Epidermal melanocyte (primary cell): ENCODE results near the gene KIF21B.
"Not testable (repeated sequence)": the region's sequence is repeated elsewhere in the genome, so short reads cannot be mapped to it uniquely, and the experiment has no call there.

Source experiments
- DNase-seq: peaks from one replicate; pipeline ENCODE4 v3.0.0; 2011; ENCODE audit warnings: low spot score; ENCODE audit not compliant: insufficient read length

KIF21B gene

DNA sequence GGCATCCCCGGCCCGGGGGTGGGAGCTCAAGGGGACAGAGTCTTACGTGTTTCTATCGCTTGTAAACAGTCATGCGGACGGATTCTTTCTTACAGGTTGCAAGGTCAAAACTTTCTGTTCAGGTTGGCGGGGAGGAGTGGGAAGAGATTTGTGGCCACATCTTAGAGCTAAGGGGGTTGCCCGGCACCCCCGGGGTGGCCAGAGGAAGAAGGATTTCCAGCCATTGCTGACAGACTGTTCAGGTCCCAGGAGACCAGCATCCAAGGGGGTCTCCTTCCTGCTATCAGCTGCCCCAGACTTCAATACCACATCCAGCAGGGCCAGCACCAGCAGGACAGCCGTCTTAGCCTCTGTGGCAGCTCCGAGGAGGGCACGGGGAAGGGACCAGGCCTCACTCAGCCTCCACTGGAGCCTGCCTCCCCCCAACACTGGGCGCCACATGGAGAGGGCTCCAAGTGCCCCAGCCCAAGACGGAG is 52.0 kb downstream of the KIF21B start:
- no peak for DNase-seq

DNA sequence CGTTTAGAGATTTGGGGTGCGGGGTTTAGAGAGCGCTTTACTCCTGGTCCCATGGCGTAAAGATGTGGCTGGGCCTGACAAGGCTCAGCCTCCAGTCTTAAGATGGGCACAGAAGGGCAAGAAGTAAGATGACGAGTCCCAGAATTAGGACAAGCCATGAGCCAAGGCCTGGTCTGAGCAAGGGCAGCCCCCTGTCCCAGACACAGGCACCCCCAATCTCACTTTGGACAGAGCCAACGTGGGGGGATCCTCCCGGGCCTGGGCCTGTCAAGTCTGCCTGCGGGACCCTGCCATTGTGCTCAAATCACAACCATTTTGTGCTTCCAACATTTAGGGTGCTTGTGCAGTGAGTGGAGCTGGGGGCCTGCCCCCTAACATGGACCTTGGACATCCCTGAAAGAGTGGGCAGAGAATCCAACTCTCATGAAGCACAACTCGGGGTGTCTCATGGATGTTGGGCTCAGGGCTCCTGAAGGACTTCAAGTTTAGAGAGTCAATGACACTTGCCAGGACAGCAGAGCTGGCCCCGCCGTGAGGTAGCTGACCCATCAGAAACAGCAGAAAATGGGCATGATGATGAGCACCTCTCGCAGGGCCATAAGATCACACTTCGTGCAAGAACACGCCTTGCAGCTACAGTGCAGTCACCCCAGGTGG is 52.6 kb downstream of the KIF21B start:
- DNase-seq, result no peak

DNA sequence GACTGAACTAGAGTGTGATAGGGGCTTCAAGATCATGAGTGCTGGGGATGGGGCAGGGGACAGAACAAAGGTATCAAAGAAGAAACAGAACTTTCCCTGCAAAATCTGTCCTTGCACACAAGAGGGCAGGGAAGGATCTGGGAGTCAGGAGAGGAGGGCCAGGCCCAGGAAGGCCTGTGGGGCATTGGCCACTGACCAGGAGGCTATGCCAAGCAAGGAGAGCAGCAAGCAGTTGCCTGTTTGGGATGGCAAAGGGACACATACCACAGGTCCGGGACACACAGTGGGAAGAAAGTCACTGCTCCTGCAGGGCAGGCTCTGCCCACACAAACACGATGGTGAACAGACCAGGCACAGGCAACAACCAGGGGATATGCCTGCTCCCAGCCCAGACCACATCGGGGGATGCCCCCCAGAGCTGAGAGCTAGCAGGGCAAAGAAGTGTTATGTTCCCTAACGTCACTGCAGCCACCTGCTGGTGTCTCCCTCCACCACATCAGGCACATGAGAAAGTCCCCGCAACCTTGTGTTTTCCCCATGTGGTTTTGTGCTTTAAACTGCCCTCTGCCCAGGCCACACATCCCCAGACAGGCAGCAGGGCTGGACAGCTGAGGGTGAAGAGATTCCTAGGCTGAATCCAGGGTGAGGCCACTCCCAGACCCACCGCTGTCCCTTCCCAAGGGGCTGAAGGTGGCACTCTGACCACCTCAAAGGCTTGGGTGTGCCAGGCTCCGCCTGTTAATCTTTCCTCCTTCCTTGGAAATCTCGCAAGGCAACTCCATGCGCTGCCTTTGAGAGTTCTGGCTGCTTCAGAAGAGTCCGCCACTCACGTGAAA is 53.6 kb downstream of the KIF21B start:
- DNase-seq, result no peak

DNA sequence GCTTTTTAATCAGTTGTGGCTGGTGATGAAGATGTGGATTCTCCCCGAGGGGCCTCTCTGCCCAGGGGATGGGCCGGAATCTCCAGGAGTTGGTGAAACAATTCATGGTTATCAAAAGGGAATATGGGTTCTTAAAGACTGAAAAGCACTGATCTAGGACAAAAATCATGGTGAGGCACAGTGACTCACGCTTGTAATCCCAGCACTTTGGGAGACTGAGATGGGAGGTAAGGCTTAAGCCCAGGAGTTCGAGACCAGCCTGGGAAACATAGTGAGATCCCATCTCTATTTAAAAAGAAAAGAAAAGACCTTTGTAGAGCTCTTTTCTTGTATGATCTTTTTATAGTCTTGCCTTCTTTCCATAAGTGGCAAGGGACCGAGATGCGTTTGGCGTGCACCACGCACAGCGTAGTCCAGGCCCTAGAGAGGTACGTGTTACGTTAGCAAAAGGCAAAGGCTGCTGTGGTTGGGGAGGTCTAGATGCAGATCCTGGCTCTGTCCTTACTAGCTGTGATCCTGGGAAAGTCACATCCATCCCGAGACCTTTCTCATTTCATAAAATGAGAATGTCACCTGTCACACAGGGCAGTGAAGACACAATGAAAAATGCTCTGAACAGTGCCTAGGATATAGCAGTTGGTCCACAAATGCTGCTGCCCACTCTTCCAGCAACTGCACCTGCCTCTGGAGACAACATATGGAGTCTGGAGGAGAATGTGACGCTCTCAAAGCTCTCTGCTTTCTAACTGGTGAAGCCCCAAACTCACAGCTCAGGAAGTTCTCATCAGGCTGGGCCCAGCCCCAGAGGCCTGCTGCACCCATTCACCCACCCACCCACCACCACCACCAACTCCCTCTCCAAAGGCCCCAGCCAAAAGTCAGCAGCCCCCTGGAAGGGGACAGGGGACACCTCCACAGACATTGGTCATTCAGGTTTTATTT is 54.8 kb downstream of the KIF21B start:
- no peak for DNase-seq

DNA sequence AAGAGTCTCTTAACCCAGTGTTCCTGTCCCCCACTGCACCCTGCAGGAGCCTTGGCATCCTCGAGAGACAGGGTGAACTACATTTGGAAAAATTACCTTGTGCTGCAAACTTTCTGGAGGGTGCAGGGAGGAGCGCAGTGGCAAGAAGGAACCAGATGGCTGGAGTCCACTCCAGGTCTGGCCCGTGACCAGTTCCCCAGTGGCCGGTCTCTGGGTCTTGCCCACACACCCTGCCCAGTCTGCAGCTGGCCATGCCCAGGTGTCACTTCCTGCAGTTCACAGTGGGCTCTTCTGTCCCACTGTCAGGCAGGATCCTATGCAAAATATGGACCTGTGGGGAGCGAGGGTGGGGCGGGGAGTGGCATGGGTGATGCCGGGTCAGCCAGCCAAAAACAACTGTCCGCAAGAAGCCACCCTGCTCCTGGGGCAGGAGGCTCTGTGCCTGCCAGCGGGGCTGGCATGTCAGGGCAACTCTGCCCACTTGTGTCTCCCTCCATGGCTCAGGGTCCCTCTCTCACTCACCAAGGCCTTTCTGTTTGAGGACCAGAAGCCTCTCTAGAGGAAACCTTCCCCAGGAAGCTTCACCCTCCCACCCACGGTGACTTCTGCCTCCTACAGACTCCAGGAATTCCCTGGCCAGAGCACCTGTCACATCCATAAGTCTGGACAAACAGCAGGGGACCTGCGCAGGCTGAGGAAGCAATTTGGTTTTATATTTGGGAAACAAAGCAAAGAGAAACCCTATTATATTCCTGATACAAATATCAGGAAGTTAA is 55.6 kb downstream of the KIF21B start:
- DNase-seq, result no peak

DNA sequence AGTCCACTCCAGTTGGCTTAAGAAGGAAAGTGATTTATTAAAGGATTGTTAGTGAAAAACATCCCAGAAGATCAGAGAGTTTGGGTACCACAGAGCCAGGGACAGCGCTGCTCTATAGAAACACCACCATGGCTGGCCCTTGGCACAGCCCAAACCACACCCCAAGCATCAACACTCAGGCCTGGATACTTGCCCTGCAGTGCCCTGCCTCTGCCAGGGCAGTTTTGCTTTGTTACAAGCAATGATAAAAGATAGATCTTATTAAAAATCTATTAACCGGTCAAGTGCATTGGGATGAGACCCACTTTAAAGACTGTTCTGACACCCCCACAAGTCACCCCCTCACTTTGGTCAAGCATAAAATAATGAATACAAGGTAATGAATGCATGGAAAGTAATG is 56.6 kb downstream of the KIF21B start:
- no peak for DNase-seq

DNA sequence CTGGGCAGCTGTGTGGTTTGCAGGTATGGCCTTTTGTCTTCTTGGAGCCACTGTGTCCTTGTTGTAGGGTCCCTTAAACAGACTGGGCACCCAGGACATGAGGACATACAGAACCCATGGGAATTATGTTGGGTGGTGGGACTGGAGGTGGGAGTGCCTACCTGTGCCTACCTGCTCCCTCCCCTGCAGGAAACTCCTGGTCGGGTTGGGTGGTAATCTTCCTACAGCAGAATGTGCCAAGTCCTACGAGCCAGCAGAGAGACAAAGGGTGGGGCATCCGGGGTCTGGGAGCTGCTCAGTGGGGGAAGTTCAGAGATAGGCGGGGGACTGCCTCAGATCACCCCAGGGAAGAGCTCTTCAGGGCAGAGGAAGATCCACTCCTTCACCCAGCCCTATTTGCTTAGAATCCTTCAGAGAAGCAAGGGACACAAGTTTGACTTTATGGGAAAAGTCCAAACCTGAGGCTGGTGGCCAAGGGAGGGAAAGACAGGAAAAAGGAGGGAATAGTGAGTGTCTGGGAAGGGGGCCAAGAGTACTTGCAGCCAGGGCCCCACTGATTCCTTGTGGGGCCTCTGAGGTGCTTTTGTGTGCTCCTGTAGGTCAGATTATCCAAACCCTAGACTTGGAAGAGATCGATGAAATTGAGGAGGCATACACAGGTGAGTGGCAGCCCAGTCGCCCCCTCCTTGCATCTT is 58.3 kb downstream of the KIF21B start:
- no peak for DNase-seq

DNA sequence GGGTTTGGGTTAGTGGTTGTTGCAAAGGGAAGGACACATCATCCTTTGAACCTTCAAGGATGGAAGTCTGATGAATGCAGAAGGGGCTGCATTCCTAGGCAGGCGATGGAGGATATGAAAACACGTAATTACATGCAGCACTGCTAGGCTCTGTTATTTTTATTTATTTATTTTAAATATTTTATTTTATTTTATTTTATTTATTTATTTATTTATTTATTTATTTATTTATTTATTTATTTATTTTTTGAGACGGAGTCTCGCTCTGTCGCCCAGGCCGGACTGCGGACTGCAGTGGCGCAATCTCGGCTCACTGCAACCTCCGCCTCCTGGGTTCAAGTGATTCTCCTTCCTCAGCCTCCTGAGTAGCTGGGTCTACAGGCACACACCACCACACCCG is 59.6 kb downstream of the KIF21B start:
- DNase-seq, result not testable (repeated sequence)

DNA sequence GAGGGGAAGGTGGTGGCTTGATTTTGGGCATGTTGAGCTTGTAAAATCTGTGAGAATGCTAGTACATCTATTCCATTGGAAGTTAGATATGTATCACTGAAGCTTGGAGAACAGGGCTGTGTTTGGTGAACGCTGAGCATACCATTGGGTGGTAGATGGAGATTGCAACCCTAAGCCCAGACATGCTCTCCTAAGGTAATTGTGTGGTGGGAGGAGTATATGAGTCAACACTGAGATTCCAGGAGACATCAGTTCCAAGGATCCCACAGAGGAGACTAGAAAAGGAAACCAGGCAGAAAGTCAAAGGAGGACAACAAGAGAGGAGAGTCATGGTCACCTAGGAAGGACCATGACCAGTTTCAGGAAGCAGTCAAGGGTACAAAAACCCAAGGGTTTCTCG is 60.4 kb downstream of the KIF21B start:
- DNase-seq, result no peak

DNA sequence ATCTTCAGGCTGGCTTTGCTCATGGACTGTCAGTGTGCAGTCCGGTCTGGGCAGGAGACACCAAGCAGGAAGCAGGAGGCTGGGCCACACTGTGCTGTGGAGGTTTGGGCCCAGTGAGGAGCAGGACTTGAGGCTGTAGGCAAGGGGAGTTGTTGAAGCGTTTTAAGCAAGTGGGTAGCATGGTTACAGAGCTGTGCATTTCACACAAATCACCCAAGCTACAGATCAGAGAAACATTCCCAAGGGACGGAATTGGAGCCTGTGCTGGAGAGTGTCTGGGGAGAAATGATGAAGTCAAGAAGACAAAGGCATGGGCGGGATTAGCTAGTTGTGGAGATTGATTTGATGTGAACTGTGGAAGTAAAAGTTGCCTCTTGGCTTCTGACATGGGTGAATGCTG is 60.9 kb downstream of the KIF21B start:
- DNase-seq, result no peak

DNA sequence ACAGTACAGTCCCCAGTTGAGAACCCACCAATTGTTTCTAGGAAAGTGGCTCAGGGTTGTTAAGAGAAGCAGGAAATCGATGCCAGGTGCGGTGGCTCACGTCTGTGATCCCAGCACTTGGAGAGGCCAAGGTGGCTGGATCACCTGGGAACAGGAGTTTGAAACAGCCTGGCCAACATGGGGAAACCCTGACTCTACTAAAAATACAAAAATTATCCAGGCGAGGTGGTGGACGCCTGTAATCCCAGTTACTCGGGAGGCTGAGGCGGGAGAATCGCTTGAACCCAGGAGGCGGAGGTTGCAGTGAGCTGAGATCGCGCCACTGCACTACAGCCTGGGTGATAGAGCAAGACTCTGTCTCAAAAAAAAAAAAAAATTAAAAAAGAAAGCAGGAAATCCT is 61.4 kb downstream of the KIF21B start:
- DNase-seq, result not testable (repeated sequence)

DNA sequence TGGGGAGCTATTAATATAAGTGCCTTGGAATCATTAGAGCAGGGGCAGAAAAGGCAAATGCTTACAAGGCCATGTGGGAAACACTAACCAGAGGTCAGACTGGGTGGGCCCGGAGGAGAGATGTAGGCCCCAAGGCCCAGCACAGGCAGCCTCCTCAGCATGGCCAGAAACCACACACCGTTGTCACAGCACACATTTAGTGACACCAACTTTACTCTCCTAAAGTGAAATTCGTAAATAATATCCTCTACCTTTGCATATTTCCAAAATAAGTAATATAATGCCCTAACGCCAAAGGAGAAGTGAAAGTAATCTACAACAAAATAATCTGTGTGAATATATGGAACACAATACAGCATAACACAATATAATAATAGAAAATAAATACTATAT is 62.6 kb downstream of the KIF21B start:
- DNase-seq, result no peak

DNA sequence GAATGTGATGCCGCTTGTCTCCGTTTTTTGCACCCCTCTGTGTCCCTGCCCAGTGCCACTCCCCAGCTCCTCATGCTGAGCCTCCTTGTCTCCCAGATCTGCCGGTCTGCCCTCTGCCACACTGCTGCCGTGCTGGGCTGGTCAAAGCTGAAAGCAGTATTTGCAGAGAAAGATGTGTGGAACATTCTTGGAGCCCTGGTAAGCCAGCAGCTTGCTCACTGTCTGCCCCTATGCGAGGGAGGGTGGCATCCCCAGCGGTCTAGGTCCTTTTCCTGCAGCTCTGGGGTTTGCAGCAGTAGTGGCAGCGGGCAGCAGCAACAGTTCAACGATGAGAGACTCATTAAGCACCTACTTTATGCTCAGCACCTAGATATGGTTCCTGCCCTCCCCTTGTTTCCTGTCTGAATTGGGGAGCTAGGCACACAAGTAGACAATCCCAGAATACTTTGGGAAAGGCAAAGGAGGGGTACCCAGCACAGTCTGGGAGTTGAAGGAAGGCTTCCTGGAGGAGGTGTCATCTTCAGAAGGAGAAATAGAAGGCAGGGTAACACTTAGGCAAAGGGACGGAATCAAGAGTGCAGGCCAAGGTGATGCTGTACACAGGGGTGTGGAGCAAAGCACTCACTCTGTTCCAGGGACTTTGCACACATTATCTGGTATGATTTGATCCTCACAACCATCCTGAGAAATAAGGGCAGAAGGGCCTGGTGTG is 63.1 kb downstream of the KIF21B start:
- no peak for DNase-seq

DNA sequence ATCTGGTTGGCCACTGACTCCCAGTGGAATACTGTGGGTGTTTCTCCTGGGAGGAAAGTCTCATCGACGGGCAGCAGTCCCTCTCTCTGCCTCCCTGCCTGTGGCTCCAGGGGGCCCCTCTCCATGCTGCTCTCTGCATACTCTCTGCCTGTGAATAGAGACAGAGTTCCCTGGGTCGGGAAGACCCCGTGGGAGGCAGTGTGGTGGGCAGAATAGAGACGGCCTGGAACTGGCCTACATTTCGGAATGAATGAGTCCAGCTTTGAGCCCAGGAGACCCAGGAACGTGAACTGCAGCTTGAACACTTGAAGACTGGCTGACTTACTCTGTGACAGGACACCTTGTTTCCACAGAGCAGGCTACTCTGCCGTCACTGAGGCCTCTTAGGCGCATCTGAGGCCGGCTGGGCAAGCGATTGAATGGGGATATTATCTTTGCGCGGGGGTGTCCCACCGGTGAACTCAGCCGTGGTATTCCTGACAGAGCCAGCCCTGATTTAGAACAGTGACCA is 64.0 kb downstream of the KIF21B start:
- no peak for DNase-seq

DNA sequence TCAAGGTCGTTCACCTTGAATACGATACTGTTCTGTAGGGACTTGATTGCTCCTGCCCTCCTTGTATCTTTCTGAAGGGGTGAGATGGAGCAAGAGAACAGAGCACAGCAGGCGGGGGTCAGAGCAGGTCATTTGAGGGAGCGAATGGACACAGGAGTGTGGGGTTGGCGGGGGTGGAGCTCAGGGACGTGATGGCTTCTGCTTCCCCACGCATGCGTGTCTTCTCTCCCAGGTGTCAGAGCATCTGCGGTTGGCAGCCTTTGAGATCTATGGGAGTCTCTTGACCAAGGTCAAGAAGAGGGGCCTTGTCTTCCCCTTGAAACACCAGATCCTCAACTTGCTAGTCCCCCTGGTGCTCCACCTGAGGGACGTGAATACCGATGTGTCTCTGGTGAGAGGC is 64.9 kb downstream of the KIF21B start:
- DNase-seq, result no peak

DNA sequence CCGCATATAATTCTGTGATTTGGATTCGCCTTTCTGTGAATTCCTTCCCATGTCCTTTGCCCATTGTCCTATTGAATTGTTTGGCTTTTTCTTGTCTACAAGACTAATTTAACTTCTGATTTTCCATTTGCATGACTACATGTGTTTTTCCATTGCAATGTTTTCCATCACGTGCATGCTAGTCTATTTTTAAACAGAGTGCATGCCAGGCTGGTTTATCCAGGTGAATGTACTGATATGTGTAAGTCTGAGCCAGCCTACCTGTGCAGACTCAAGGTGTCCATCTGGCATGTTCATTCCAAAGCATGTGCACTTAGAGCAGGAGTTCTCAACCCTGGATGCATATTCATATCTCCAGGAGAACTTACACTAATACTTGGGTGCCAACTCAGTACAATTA is 69.1 kb downstream of the KIF21B start:
- no peak for DNase-seq

DNA sequence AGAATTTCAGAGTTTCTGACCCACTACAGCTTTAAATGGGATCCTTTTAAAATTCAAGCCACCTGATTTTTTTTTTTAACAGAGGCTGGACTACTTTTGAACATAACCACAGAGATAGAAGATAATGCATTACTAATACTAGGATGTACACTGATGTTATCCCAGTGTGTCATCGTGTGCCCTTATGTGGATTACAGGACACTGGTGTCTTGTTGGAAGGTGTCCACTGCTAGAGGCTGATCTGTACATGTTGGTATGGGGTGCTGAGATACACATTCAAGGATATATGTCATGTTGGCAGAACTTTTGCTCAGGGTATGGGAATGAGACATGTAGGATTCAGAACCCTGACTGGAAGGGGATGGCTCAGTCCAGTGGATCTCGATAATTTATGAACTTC is 72.5 kb downstream of the KIF21B start:
- no peak for DNase-seq

DNA sequence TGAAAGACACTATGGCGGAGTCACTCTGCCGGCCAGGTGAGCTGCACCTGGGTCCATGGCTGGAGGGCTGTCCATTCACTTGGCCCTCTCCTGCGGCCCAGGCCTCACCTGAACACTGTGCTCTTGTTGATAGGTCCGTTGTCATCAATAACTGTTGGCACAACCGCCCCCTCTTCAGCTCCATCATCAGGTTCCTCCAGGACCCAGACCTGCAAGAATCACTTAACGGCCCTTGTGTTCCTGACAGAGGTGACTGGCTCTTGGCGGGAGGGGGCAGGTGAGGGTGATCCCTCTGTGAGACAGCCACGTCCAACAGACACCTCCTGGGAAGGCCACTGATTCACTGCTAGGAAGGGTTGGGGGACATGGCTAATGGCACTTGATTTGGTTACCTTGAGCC is 73.9 kb downstream of the KIF21B start:
- DNase-seq, result no peak

DNA sequence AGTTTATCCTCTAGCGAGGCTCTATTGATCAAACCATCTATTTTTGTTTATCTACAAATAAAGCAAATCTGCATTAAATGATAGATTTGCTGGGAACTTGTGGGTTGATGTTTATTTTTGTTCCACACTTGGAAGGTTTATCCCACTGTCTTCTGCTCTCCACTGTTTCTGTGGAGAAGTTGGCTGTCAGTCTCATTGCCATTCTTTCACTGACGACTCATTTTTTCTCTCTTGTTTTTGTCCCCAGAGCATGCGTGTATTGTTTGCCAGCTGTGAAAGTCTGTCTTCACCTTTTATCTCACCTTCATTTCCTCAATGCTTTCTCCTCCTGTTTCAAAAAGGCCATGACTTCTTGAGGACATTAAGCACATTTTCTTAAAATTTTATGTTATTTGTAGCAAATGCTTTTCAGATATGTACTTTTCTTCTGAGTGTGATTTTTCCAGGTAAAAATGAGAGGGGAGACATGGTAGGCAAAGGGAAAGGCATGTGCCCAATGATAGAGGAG is 76.4 kb downstream of the KIF21B start:
- DNase-seq, result no peak
